H1 (cell line): ENCODE results near the gene DHRS12. TPM values are rescaled to one million over a fixed set of nuclear protein-coding genes. Genes with fewer than 3 reads are reported as not detected.

Experiments
- CTCF ChIA-PET: fragments of 300-600 bp; sonication (Branson Sonifier 250); formaldehyde crosslinking; loops from one replicate; lab custom pipeline; 2021; ENCODE audit not compliant: partially characterized antibody; lab: Charles Lee
- POLR2A ChIA-PET: fragments of 300-600 bp; sonication (Branson Sonifier 250); formaldehyde crosslinking; loops from one replicate; lab custom pipeline; 2021; ENCODE audit warnings: inconsistent platforms; ENCODE audit not compliant: partially characterized antibody; lab: Charles Lee
- DNase-seq, 2 experiments: peaks; one replicate each; pipeline versions ENCODE4 v3.0.0 to v3.0.0-alpha.2; 2010 to 2022; ENCODE audit warnings: low spot score in 2 of 2, low read depth in 1 of 2, mixed read lengths in 1 of 2
- FAIRE-seq: peaks from 2 replicates; lab custom pipeline; 2011; peaks lifted over from hg19 to GRCh38; lab: Jason Lieb, UNC
- H2AFZ ChIP-seq: 2 replicates; pipeline ENCODE4 v1.8.1; 2012; ENCODE audit warnings: low read length, inconsistent platforms
- H2AK5ac ChIP-seq: 2 replicates; pipeline ENCODE4 v1.6.1; 2013; ENCODE audit warnings: low read depth, low read length
- H2BK120ac ChIP-seq: replicated peaks from 2 replicates; pipeline ENCODE3; 2013; ENCODE audit warnings: low read depth, low read length, inconsistent platforms
- H2BK12ac ChIP-seq: 2 replicates; pipeline ENCODE4 v1.6.1; 2013; ENCODE audit warnings: low read depth, low read length
- H2BK15ac ChIP-seq: 2 replicates; pipeline ENCODE4 v1.6.1; 2013; ENCODE audit warnings: low read length
- H2BK20ac ChIP-seq: 2 replicates; pipeline ENCODE4 v1.6.1; 2013; ENCODE audit warnings: low read length
- H2BK5ac ChIP-seq: 2 replicates; pipeline ENCODE4 v1.6.1; 2013; ENCODE audit warnings: low read depth, low read length
- H3K14ac ChIP-seq: 2 replicates; pipeline ENCODE4 v1.6.1; 2013; ENCODE audit warnings: inconsistent platforms; ENCODE audit not compliant: insufficient read length
- H3K18ac ChIP-seq: 2 replicates; pipeline ENCODE4 v1.6.1; 2013; ENCODE audit warnings: low read length; ENCODE audit errors: extremely low read depth
- H3K23ac ChIP-seq: 2 replicates; pipeline ENCODE4 v1.6.1; 2013; ENCODE audit warnings: inconsistent platforms; ENCODE audit not compliant: insufficient read length
- H3K23me2 ChIP-seq: 2 replicates; pipeline ENCODE4 v1.6.1; 2013; ENCODE audit warnings: low read depth, low read length
- H3K27ac ChIP-seq: 2 replicates; pipeline ENCODE4 v1.6.1; 2011; ENCODE audit warnings: low read depth, low read length, inconsistent platforms
- H3K27me3 ChIP-seq, 4 experiments: replicated peaks in 1 of 4; 1 replicate in 1 of 4; 2 replicates in 3 of 4; pipeline versions ENCODE4 v1.6.1 to v1.8.1; 2011 to 2013; ENCODE audit warnings: low read length in 3 of 4, mild to moderate bottlenecking in 3 of 4, inconsistent platforms in 2 of 4, mixed read lengths in 2 of 4, moderate library complexity in 1 of 4; ENCODE audit not compliant: control insufficient read depth in 3 of 4, insufficient read depth in 3 of 4; ENCODE audit errors: extremely low read depth in 1 of 4
- H3K36me3 ChIP-seq, 4 experiments: 2 replicates each; pipeline versions ENCODE4 v1.6.1 to v1.8.1; 2011 to 2013; ENCODE audit warnings: mild to moderate bottlenecking in 4 of 4, low read length in 3 of 4, moderate library complexity in 2 of 4, control low read depth in 1 of 4, inconsistent platforms in 1 of 4; ENCODE audit not compliant: insufficient read depth in 4 of 4, control insufficient read depth in 2 of 4
- H3K4ac ChIP-seq: replicated peaks from 2 replicates; pipeline ENCODE3; 2013; ENCODE audit warnings: low read length, low read depth, mixed read lengths, inconsistent platforms; ENCODE audit not compliant: insufficient read length
- H3K4me1 ChIP-seq, 4 experiments: replicated peaks in 1 of 4; 1 replicate in 1 of 4; 2 replicates in 3 of 4; pipeline versions ENCODE4 v1.6.1 to v1.8.1; 2011 to 2013; ENCODE audit warnings: low read length in 3 of 4, inconsistent platforms in 2 of 4, mixed read lengths in 1 of 4; ENCODE audit not compliant: insufficient read depth in 4 of 4, control insufficient read depth in 3 of 4
- H3K4me2 ChIP-seq, 2 experiments: 2 replicates each; pipeline versions ENCODE4 v1.6.1 to v1.8.1; 2011 to 2013; ENCODE audit warnings: low read depth in 2 of 2, low read length in 2 of 2, control low read depth in 1 of 2, inconsistent platforms in 1 of 2, mild to moderate bottlenecking in 1 of 2; ENCODE audit not compliant: insufficient read depth in 1 of 2
- H3K4me3 ChIP-seq, 4 experiments: fragments of 200-600, 300-600 bp in 1 of 4; sonication (generic), shearing (Covaris generic), sonication (Bioruptor Twin) in 1 of 4; 2 replicates each; pipeline versions ENCODE4 v1.5.1 to v1.8.1; 2011 to 2016; ENCODE audit warnings: low read length in 4 of 4, low read depth in 3 of 4, control low read depth in 2 of 4, inconsistent platforms in 2 of 4, mild to moderate bottlenecking in 2 of 4, mixed read lengths in 1 of 4, moderate library complexity in 1 of 4; ENCODE audit not compliant: insufficient read depth in 2 of 4; ENCODE audit errors: extremely low read depth in 1 of 4
- H3K56ac ChIP-seq: replicated peaks from 2 replicates; pipeline ENCODE3; 2013; ENCODE audit warnings: low read depth, mild to moderate bottlenecking, mixed read lengths, low read length, inconsistent platforms; ENCODE audit not compliant: insufficient read length
- H3K79me1 ChIP-seq: 2 replicates; pipeline ENCODE4 v1.6.1; 2013; ENCODE audit warnings: low read depth, low read length, control low read depth
- H3K79me2 ChIP-seq, 2 experiments: 2 replicates each; pipeline versions ENCODE4 v1.6.1 to v1.8.1; 2012 to 2013; ENCODE audit warnings: low read length in 2 of 2, mild to moderate bottlenecking in 2 of 2, inconsistent platforms in 1 of 2; ENCODE audit not compliant: insufficient read depth in 2 of 2, control insufficient read depth in 1 of 2
- H3K9ac ChIP-seq, 4 experiments: replicated peaks in 1 of 4; 1 replicate in 1 of 4; 2 replicates in 3 of 4; pipeline versions ENCODE4 v1.6.1 to v1.8.1; 2011 to 2013; ENCODE audit warnings: low read depth in 3 of 4, low read length in 3 of 4, control low read depth in 2 of 4, mild to moderate bottlenecking in 2 of 4, moderate library complexity in 2 of 4, inconsistent platforms in 1 of 4; ENCODE audit errors: extremely low read depth in 1 of 4
- H3K9me3 ChIP-seq, 2 experiments: 2 replicates each; pipeline versions ENCODE4 v1.6.1 to v1.8.1; 2012 to 2013; ENCODE audit warnings: mild to moderate bottlenecking in 2 of 2, moderate library complexity in 2 of 2, control low read depth in 1 of 2, inconsistent platforms in 1 of 2, low read depth in 1 of 2, low read length in 1 of 2, mixed read lengths in 1 of 2; ENCODE audit not compliant: insufficient read depth in 2 of 2
- H4K20me1 ChIP-seq, 2 experiments: replicated peaks in 1 of 2; 2 replicates each; pipeline versions ENCODE3 to v1.8.1; 2011 to 2013; ENCODE audit warnings: inconsistent platforms in 2 of 2, low read length in 2 of 2, mild to moderate bottlenecking in 1 of 2; ENCODE audit not compliant: insufficient read depth in 2 of 2, control insufficient read depth in 1 of 2
- H4K5ac ChIP-seq: 2 replicates; pipeline ENCODE4 v1.6.1; 2013; ENCODE audit warnings: low read length, low read depth, mixed read lengths, inconsistent platforms; ENCODE audit not compliant: insufficient read length
- H4K8ac ChIP-seq: 2 replicates; pipeline ENCODE4 v1.8.0; 2013; ENCODE audit warnings: mild to moderate bottlenecking, moderate library complexity, low read length, inconsistent platforms; ENCODE audit not compliant: insufficient read depth; ENCODE audit errors: extremely low read depth
- H4K91ac ChIP-seq: replicated peaks from 2 replicates; pipeline ENCODE3; 2013; ENCODE audit warnings: low read length, mixed read lengths, inconsistent platforms; ENCODE audit not compliant: insufficient read length
- TBP ChIP-seq: IDR thresholded peaks from 2 replicates; pipeline ENCODE4 v1.6.1; 2011; ENCODE audit warnings: low read depth, low read length, improper control_type of control experiment
- WGBS, 2 experiments: shearing (Covaris generic) in 1 of 2; methylation state at CpG; one replicate each; pipeline versions ENCODE4 v1.1.6 to v1.1.7; 2013 to 2015; ENCODE audit warnings: low lambda C conversion rate in 2 of 2, mixed read lengths in 2 of 2, inconsistent platforms in 1 of 2, low coverage in 1 of 2, missing lambda C conversion rate in 1 of 2; ENCODE audit not compliant: insufficient replicate concordance in 2 of 2, insufficient coverage in 1 of 2, insufficient read length in 1 of 2; ENCODE audit errors: extremely low coverage in 1 of 2, missing lambda C conversion rate in 1 of 2; 5-methylcytosine and 5-hydroxymethylcytosine counted together
- polyA plus RNA-seq, 7 experiments: library from polyadenylated mRNA; depleted of rRNA in 3 of 7; stranded (reverse) in 5 of 7; unstranded in 2 of 7; fragments of >200 nt in 5 of 7; fragments of 200-250 nt in 2 of 7; gene quantifications; 1 replicate in 5 of 7; 2 replicates in 1 of 7; 4 replicates in 1 of 7; pipeline versions ENCODE4 v1.2.1 to v1.2.3, GENCODE V29; 2011 to 2013; ENCODE audit warnings: missing spikeins in 2 of 7, mixed read lengths in 2 of 7
- total RNA-seq: library from RNA; stranded (reverse); fragmentation: NEBNext Ultra II Directional; extraction: Animal tissue kit (Norgen Biotek cat#: 25700); gene quantifications from 2 replicates; pipeline ENCODE4 v1.2.1, GENCODE V29; 2021

The DHRS12 gene
- total and polyA plus RNA-seq, 2 of the 8 experiments (the other 6 are each of a cell fraction or from before 2014, with no cell fraction given): 8.7 TPM

DNA sequence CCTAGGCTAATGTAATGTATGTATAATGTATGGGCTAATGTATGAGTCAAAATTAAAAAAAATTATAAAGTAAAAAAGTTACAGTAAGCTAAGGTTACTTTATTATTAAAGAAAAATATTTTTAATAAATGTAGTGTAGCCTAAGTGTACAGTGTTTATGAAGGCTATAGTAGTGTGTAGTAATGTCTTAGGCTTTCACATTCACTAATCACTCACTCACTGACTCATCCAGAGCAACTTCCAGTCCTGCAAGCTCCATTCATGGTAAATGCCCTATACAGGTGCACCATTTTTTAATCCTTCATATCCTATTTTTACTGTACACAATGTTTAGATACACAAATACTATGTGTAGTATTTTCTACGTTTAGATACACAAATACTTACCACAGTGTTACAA, 42.8 kb upstream of the DHRS12 start:
- DNase-seq (no peak), FAIRE-seq (no peak)
- no peaks in the 10 kb centered on the region for H3K79me1 ChIP-seq
- no peak overlapping the region for H3K18ac ChIP-seq
- H3K9ac ChIP-seq: no peak overlapping the region
- H3K36me3 ChIP-seq: no peaks in the 10 kb centered on the region
- no peak overlapping the region for H3K4me2 ChIP-seq
- H4K5ac ChIP-seq: no peak overlapping the region
- WGBS, 2 experiments: 80% methylated on average over 1 of the region's 1 CpG; no CpG with 5 or more reads in 1 of the 2 experiments
- no peaks in the 10 kb centered on the region for H4K20me1 ChIP-seq
- H4K8ac ChIP-seq: no peak overlapping the region
- no peak overlapping the region for H3K23ac ChIP-seq
- H3K14ac ChIP-seq: no peak overlapping the region
- no peak overlapping the region for H2AFZ ChIP-seq
- no peak overlapping the region for H3K27ac ChIP-seq
- no peaks in the 10 kb centered on the region for H3K23me2 ChIP-seq
- H3K56ac ChIP-seq: no peak overlapping the region
- H3K4me3 ChIP-seq: no peak overlapping the region
- ChIA-PET CTCF (interaction anchor here (0.8 to 3.2 kb wide), 10 partner anchors 9 to 275 kb away, joined by 3 to 46 read pairs (median 4); no protein-coding TSS in a partner anchor), POLR2A (no interaction called here)
- H3K27me3 ChIP-seq: no peaks in the 10 kb centered on the region
- no peak overlapping the region for H2BK12ac ChIP-seq
- no peak overlapping the region for H2BK20ac ChIP-seq
- no peak overlapping the region for H2BK120ac ChIP-seq
- H4K91ac ChIP-seq: no peak overlapping the region
- no peak overlapping the region for H3K4ac ChIP-seq
- no peaks in the 10 kb centered on the region for H3K79me2 ChIP-seq
- H2BK15ac ChIP-seq: no peak overlapping the region
- H2BK5ac ChIP-seq: no peak overlapping the region
- 0 out of 7 replicates have a peak, but pooled peaks cover 0 to 2% (median 0%) of the 10 kb centered on the region in 4 experiments for H3K4me1 ChIP-seq
- no peak overlapping the region for H2AK5ac ChIP-seq
- H3K9me3 ChIP-seq: peaks cover 3% of the 10 kb centered on the region in 2 experiments; a peak in 1 of 4 replicates
- no peak for TF ChIP-seq TBP
